PC-3 (cell line): Measurements from ENCODE around the gene RHOXF2.
"Not testable (repeated sequence)": the region's sequence is repeated elsewhere in the genome, so short reads cannot be mapped to it uniquely, and the experiment has no call there.

Experiments used
- EZH2 ChIP-seq: fragments of 300-600 bp; sonication (generic); IDR thresholded peaks from one replicate; pipeline ENCODE4 v1.6.1; 2017; ENCODE audit warnings: antibody characterized with exemption, mild to moderate bottlenecking, low read length; ENCODE audit not compliant: unreplicated experiment
- EZH2phosphoT487 ChIP-seq: fragments of 300-600 bp; sonication (generic); IDR thresholded peaks from 2 replicates; pipeline ENCODE4 v1.6.1; 2018; ENCODE audit warnings: mild to moderate bottlenecking, antibody characterized with exemption, low read length, borderline replicate concordance
- TF ChIP-seq, protein P1 (sequence below): fragments of 300-600 bp; sonication (generic); conservative IDR thresholded peaks from 2 replicates; pipeline ENCODE4 v1.5.1; 2017; ENCODE audit warnings: antibody characterized with exemption, low read depth, mild to moderate bottlenecking, low read length

DNA sequence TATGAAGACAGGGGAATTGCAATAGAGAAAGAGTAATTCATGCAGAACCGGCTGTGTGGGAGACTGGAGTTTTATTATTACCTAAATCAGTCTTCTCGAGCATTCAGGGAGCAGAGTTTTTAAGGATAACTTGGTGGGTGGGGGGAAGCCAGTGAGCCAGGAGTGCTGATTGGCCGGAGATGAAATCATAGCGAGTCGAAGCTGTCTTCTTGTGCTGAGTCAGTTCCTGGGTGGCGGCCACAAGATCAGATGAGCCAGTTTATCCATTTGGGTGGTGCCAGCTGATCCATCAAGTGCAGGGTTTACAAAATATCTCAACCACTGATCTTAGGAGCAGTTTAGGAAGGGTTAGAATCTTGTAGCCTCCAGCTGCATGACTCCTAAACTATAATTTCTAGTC lies 34.8 kb downstream of the RHOXF2 start:
- TF ChIP-seq, protein P1, sequence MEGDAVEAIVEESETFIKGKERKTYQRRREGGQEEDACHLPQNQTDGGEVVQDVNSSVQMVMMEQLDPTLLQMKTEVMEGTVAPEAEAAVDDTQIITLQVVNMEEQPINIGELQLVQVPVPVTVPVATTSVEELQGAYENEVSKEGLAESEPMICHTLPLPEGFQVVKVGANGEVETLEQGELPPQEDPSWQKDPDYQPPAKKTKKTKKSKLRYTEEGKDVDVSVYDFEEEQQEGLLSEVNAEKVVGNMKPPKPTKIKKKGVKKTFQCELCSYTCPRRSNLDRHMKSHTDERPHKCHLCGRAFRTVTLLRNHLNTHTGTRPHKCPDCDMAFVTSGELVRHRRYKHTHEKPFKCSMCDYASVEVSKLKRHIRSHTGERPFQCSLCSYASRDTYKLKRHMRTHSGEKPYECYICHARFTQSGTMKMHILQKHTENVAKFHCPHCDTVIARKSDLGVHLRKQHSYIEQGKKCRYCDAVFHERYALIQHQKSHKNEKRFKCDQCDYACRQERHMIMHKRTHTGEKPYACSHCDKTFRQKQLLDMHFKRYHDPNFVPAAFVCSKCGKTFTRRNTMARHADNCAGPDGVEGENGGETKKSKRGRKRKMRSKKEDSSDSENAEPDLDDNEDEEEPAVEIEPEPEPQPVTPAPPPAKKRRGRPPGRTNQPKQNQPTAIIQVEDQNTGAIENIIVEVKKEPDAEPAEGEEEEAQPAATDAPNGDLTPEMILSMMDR = not testable (repeated sequence)
- TF ChIP-seq EZH2phosphoT487, EZH2: not testable (repeated sequence)
